Measurements from ENCODE around the gene AFMID.

Gene AFMID

DNA sequence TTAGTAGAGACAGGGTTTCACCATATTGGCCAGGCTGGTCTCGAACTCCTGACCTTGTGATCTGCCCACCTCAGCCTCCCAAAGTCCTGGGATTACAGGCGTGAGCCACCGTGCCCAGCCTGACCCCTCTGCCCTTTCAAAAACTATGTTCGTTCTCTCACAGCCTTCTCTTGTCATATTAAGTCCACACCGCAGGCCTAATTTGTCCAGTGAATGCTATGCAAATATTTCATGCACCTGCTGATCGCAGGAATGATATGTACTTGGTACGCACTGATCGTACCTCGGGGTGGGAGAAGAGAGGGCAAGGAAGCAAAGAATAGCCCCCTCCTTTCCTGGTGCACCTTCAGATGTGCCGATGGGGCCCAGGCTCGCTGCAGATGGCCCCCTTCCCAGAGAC, 23.9 kb downstream of the AFMID start:
- TF ChIP-seq SNAI2 (CRISPR knock-in tag; IDR thresholded peaks at IDR 0.05) (no peak), TCF4 (CRISPR knock-in tag; IDR thresholded peaks at IDR 0.05; ENCODE audit: borderline replicate concordance) (no peak)
- ATAC-seq = no peak

DNA sequence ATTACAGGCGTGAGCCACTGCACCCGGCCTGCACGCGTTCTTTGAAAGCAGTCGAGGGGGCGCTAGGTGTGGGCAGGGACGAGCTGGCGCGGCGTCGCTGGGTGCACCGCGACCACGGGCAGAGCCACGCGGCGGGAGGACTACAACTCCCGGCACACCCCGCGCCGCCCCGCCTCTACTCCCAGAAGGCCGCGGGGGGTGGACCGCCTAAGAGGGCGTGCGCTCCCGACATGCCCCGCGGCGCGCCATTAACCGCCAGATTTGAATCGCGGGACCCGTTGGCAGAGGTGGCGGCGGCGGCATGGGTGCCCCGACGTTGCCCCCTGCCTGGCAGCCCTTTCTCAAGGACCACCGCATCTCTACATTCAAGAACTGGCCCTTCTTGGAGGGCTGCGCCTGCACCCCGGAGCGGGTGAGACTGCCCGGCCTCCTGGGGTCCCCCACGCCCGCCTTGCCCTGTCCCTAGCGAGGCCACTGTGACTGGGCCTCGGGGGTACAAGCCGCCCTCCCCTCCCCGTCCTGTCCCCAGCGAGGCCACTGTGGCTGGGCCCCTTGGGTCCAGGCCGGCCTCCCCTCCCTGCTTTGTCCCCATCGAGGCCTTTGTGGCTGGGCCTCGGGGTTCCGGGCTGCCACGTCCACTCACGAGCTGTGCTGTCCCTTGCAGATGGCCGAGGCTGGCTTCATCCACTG, 27.0 kb downstream of the AFMID start, which contains the start of gene BIRC5:
Gene BIRC5, plus strand, starts transcription at position 238 of the 690 bp plus-strand sequence. Its CDS starts 64 bp downstream, at position 302.
- no peak for TF ChIP-seq ZNF565 (CRISPR knock-in tag; conservative IDR thresholded peaks at IDR 0.05; ENCODE audit: low read depth)
- TF ChIP-seq GLIS3 (CRISPR knock-in tag; IDR thresholded peaks at IDR 0.05) = no peak
- TF ChIP-seq, protein P1, sequence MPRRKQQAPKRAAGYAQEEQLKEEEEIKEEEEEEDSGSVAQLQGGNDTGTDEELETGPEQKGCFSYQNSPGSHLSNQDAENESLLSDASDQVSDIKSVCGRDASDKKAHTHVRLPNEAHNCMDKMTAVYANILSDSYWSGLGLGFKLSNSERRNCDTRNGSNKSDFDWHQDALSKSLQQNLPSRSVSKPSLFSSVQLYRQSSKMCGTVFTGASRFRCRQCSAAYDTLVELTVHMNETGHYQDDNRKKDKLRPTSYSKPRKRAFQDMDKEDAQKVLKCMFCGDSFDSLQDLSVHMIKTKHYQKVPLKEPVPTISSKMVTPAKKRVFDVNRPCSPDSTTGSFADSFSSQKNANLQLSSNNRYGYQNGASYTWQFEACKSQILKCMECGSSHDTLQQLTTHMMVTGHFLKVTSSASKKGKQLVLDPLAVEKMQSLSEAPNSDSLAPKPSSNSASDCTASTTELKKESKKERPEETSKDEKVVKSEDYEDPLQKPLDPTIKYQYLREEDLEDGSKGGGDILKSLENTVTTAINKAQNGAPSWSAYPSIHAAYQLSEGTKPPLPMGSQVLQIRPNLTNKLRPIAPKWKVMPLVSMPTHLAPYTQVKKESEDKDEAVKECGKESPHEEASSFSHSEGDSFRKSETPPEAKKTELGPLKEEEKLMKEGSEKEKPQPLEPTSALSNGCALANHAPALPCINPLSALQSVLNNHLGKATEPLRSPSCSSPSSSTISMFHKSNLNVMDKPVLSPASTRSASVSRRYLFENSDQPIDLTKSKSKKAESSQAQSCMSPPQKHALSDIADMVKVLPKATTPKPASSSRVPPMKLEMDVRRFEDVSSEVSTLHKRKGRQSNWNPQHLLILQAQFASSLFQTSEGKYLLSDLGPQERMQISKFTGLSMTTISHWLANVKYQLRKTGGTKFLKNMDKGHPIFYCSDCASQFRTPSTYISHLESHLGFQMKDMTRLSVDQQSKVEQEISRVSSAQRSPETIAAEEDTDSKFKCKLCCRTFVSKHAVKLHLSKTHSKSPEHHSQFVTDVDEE (CRISPR knock-in tag; IDR thresholded peaks at IDR 0.05) = peak; percentile 45; the same call in 1 of the 2 replicates
- peak; percentile 99 for ATAC-seq

DNA sequence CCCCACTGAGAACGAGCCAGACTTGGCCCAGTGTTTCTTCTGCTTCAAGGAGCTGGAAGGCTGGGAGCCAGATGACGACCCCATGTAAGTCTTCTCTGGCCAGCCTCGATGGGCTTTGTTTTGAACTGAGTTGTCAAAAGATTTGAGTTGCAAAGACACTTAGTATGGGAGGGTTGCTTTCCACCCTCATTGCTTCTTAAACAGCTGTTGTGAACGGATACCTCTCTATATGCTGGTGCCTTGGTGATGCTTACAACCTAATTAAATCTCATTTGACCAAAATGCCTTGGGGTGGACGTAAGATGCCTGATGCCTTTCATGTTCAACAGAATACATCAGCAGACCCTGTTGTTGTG, 27.5 kb downstream of the AFMID start:
- ATAC-seq = peak; percentile 11; the same call in 2 of the 3 replicates
- TF ChIP-seq ZFP3 (CRISPR knock-in tag; IDR thresholded peaks at IDR 0.05) = no peak
- TF ChIP-seq BACH2 (CRISPR knock-in tag; IDR thresholded peaks at IDR 0.05; ENCODE audit: borderline replicate concordance) = no peak
- TF ChIP-seq RARB (CRISPR knock-in tag; IDR thresholded peaks at IDR 0.05) = no peak
- TF ChIP-seq TCF4 (CRISPR knock-in tag; IDR thresholded peaks at IDR 0.05; ENCODE audit: borderline replicate concordance) = no peak

DNA sequence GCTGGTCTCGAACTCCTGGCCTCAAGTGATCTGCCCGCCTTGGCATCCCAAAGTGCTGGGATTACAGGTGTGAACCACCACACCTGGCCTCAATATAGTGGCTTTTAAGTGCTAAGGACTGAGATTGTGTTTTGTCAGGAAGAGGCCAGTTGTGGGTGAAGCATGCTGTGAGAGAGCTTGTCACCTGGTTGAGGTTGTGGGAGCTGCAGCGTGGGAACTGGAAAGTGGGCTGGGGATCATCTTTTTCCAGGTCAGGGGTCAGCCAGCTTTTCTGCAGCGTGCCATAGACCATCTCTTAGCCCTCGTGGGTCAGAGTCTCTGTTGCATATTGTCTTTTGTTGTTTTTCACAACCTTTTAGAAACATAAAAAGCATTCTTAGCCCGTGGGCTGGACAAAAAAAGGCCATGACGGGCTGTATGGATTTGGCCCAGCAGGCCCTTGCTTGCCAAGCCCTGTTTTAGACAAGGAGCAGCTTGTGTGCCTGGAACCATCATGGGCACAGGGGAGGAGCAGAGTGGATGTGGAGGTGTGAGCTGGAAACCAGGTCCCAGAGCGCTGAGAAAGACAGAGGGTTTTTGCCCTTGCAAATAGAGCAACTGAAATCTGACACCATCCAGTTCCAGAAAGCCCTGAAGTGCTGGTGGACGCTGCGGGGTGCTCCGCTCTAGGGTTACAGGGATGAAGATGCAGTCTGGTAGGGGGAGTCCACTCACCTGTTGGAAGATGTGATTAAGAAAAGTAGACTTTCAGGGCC, 32.4 kb downstream of the AFMID start:
- no peak for ATAC-seq
- TF ChIP-seq ZFP30 (CRISPR knock-in tag; IDR thresholded peaks at IDR 0.05) (no peak), ZNF70 (CRISPR knock-in tag; IDR thresholded peaks at IDR 0.05) (no peak), OSR1 (CRISPR knock-in tag; IDR thresholded peaks at IDR 0.05) (no peak), ZFP3 (CRISPR knock-in tag; IDR thresholded peaks at IDR 0.05) (no peak), TCF4 (CRISPR knock-in tag; IDR thresholded peaks at IDR 0.05; ENCODE audit: borderline replicate concordance) (no peak), TOX (CRISPR knock-in tag; IDR thresholded peaks at IDR 0.05; ENCODE audit: borderline replicate concordance) (no peak), ZNF8 (CRISPR knock-in tag; IDR thresholded peaks at IDR 0.05) (no peak), CSDC2 (CRISPR knock-in tag; IDR thresholded peaks at IDR 0.05) (no peak), ESRRG (CRISPR knock-in tag; IDR thresholded peaks at IDR 0.05) (no peak), PPARA (CRISPR knock-in tag; IDR thresholded peaks at IDR 0.05; ENCODE audit: borderline replicate concordance) (no peak), SNAI2 (CRISPR knock-in tag; IDR thresholded peaks at IDR 0.05) (no peak), RARB (CRISPR knock-in tag; IDR thresholded peaks at IDR 0.05) (no peak), ARNTL (CRISPR knock-in tag; IDR thresholded peaks at IDR 0.05; ENCODE audit: borderline replicate concordance, low read depth) (no peak)
- TF ChIP-seq, protein P2, sequence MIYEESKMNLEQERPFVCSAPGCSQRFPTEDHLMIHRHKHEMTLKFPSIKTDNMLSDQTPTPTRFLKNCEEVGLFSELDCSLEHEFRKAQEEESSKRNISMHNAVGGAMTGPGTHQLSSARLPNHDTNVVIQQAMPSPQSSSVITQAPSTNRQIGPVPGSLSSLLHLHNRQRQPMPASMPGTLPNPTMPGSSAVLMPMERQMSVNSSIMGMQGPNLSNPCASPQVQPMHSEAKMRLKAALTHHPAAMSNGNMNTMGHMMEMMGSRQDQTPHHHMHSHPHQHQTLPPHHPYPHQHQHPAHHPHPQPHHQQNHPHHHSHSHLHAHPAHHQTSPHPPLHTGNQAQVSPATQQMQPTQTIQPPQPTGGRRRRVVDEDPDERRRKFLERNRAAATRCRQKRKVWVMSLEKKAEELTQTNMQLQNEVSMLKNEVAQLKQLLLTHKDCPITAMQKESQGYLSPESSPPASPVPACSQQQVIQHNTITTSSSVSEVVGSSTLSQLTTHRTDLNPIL (CRISPR knock-in tag; IDR thresholded peaks at IDR 0.05; ENCODE audit: low read depth) = no peak
- TF ChIP-seq, protein P3, sequence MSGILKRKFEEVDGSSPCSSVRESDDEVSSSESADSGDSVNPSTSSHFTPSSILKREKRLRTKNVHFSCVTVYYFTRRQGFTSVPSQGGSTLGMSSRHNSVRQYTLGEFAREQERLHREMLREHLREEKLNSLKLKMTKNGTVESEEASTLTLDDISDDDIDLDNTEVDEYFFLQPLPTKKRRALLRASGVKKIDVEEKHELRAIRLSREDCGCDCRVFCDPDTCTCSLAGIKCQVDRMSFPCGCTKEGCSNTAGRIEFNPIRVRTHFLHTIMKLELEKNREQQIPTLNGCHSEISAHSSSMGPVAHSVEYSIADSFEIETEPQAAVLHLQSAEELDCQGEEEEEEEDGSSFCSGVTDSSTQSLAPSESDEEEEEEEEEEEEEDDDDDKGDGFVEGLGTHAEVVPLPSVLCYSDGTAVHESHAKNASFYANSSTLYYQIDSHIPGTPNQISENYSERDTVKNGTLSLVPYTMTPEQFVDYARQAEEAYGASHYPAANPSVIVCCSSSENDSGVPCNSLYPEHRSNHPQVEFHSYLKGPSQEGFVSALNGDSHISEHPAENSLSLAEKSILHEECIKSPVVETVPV (CRISPR knock-in tag; IDR thresholded peaks at IDR 0.05) = no peak
- TF ChIP-seq, protein P1 (CRISPR knock-in tag; IDR thresholded peaks at IDR 0.05) = no peak
- TF ChIP-seq, protein P4, sequence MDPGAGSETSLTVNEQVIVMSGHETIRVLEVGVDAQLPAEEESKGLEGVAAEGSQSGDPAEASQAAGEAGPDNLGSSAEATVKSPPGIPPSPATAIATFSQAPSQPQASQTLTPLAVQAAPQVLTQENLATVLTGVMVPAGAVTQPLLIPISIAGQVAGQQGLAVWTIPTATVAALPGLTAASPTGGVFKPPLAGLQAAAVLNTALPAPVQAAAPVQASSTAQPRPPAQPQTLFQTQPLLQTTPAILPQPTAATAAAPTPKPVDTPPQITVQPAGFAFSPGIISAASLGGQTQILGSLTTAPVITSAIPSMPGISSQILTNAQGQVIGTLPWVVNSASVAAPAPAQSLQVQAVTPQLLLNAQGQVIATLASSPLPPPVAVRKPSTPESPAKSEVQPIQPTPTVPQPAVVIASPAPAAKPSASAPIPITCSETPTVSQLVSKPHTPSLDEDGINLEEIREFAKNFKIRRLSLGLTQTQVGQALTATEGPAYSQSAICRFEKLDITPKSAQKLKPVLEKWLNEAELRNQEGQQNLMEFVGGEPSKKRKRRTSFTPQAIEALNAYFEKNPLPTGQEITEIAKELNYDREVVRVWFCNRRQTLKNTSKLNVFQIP (CRISPR knock-in tag; IDR thresholded peaks at IDR 0.05; ENCODE audit: borderline replicate concordance, low read depth) = no peak
- TF ChIP-seq, protein P5, sequence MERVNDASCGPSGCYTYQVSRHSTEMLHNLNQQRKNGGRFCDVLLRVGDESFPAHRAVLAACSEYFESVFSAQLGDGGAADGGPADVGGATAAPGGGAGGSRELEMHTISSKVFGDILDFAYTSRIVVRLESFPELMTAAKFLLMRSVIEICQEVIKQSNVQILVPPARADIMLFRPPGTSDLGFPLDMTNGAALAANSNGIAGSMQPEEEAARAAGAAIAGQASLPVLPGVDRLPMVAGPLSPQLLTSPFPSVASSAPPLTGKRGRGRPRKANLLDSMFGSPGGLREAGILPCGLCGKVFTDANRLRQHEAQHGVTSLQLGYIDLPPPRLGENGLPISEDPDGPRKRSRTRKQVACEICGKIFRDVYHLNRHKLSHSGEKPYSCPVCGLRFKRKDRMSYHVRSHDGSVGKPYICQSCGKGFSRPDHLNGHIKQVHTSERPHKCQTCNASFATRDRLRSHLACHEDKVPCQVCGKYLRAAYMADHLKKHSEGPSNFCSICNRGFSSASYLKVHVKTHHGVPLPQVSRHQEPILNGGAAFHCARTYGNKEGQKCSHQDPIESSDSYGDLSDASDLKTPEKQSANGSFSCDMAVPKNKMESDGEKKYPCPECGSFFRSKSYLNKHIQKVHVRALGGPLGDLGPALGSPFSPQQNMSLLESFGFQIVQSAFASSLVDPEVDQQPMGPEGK (CRISPR knock-in tag; IDR thresholded peaks at IDR 0.05; ENCODE audit: borderline replicate concordance) = no peak

All from SK-N-SH treated with all-trans-retinoic acid at 6 μM for 48 hours (cell line).